ENCODE data around the gene CBLN2.

CBLN2 gene

GRCh38 chr18:72566290-72566689 is 22.1 kb upstream of the CBLN2 start:
- Histone ChIP-seq H3K27ac (ENCODE audit: poor library complexity, severe bottlenecking) (no peak overlapping the region), H3K36me3 (ENCODE audit: low read depth) (no peaks in the 10 kb centered on the region), H3K4me3 (ENCODE audit: severe bottlenecking) (no peak overlapping the region), H3K4me1 (ENCODE audit: insufficient read depth, poor library complexity, severe bottlenecking) (no peaks in the 10 kb centered on the region), H3K27me3 (ENCODE audit: insufficient read depth, poor library complexity, severe bottlenecking) (peaks cover 3% of the 10 kb centered on the region), H3K9me3 (ENCODE audit: severe bottlenecking) (no peaks in the 10 kb centered on the region)
- no peak for TF ChIP-seq CTCF (IDR thresholded peaks at IDR 0.05; ENCODE audit: poor library complexity, severe bottlenecking)
- DNase-seq (ENCODE audit: low spot score): no peak
- no peak for ATAC-seq (ENCODE audit: low read depth)

- H3K27me3 ChIP-seq (ENCODE audit: insufficient read depth, poor library complexity, severe bottlenecking): no peaks in the 10 kb centered on the region
- ATAC-seq (ENCODE audit: low read depth) (no peak), DNase-seq (ENCODE audit: low spot score) (no peak)
- H3K4me1 ChIP-seq (ENCODE audit: insufficient read depth, poor library complexity, severe bottlenecking): no peaks in the 10 kb centered on the region
- no peaks in the 10 kb centered on the region for H3K36me3 ChIP-seq (ENCODE audit: low read depth)
- H3K4me3 ChIP-seq (ENCODE audit: severe bottlenecking): no peak overlapping the region
- TF ChIP-seq CTCF (IDR thresholded peaks at IDR 0.05; ENCODE audit: poor library complexity, severe bottlenecking): no peak
- H3K27ac ChIP-seq (ENCODE audit: poor library complexity, severe bottlenecking): no peak overlapping the region
- H3K9me3 ChIP-seq (ENCODE audit: severe bottlenecking): no peaks in the 10 kb centered on the region
Observed at GRCh38 chr18:72555968-72556367, 11.8 kb upstream of the CBLN2 start.

GRCh38 chr18:72555101-72555500 is 11.0 kb upstream of the CBLN2 start:
- Histone ChIP-seq H3K27me3 (ENCODE audit: insufficient read depth, poor library complexity, severe bottlenecking) (peaks cover 3% of the 10 kb centered on the region), H3K4me1 (ENCODE audit: insufficient read depth, poor library complexity, severe bottlenecking) (no peaks in the 10 kb centered on the region), H3K27ac (ENCODE audit: poor library complexity, severe bottlenecking) (no peak overlapping the region), H3K36me3 (ENCODE audit: low read depth) (no peaks in the 10 kb centered on the region), H3K4me3 (ENCODE audit: severe bottlenecking) (no peak overlapping the region), H3K9me3 (ENCODE audit: severe bottlenecking) (no peaks in the 10 kb centered on the region)
- DNase-seq (ENCODE audit: low spot score) (no peak), ATAC-seq (ENCODE audit: low read depth) (no peak)
- no peak for TF ChIP-seq CTCF (IDR thresholded peaks at IDR 0.05; ENCODE audit: poor library complexity, severe bottlenecking)

- Histone ChIP-seq H3K36me3 (ENCODE audit: low read depth) (no peaks in the 10 kb centered on the region), H3K4me3 (ENCODE audit: severe bottlenecking) (no peak overlapping the region), H3K27me3 (ENCODE audit: insufficient read depth, poor library complexity, severe bottlenecking) (peaks cover 74% of the 10 kb centered on the region), H3K9me3 (ENCODE audit: severe bottlenecking) (peaks cover 2% of the 10 kb centered on the region), H3K4me1 (ENCODE audit: insufficient read depth, poor library complexity, severe bottlenecking) (no peaks in the 10 kb centered on the region), H3K27ac (ENCODE audit: poor library complexity, severe bottlenecking) (no peak overlapping the region)
- TF ChIP-seq CTCF (IDR thresholded peaks at IDR 0.05; ENCODE audit: poor library complexity, severe bottlenecking): no peak
- no peak for ATAC-seq (ENCODE audit: low read depth)
- no peak for DNase-seq (ENCODE audit: low spot score)
Observed at GRCh38 chr18:72543357-72544055, 636 bp downstream of the CBLN2 start.

- H3K27ac ChIP-seq (ENCODE audit: poor library complexity, severe bottlenecking): no peak overlapping the region
- peaks cover 2% of the 10 kb centered on the region for H3K9me3 ChIP-seq (ENCODE audit: severe bottlenecking)
- peaks cover 77% of the 10 kb centered on the region for H3K27me3 ChIP-seq (ENCODE audit: insufficient read depth, poor library complexity, severe bottlenecking)
- H3K4me1 ChIP-seq (ENCODE audit: insufficient read depth, poor library complexity, severe bottlenecking): no peaks in the 10 kb centered on the region
- DNase-seq (ENCODE audit: low spot score): no peak
- no peak for TF ChIP-seq CTCF (IDR thresholded peaks at IDR 0.05; ENCODE audit: poor library complexity, severe bottlenecking)
- H3K4me3 ChIP-seq (ENCODE audit: severe bottlenecking): no peak overlapping the region
- no peak for ATAC-seq (ENCODE audit: low read depth)
- no peaks in the 10 kb centered on the region for H3K36me3 ChIP-seq (ENCODE audit: low read depth)
Observed at GRCh38 chr18:72542984-72543356, 1.2 kb downstream of the CBLN2 start.
